Naive B cell (primary cell): ENCODE measurements around the gene TNPO3. TPM values are rescaled to one million over a fixed set of nuclear protein-coding genes. Genes with fewer than 3 reads are reported as not detected.
"Not testable (repeated sequence)": the region's sequence is repeated elsewhere in the genome, so short reads cannot be mapped to it uniquely, and the experiment has no call there.

Experiments
- ATAC-seq, 2 donors: fragments of 150-1000 bp; cut with Tn5 transposase; 2 replicates each; pipeline ENCODE4 v1.10.0; 2021; ENCODE audit warnings: low read depth in 2 of 2, mild to moderate bottlenecking in 2 of 2, moderate library complexity in 2 of 2
- DNase-seq: peaks from one replicate; pipeline ENCODE4 v3.0.0; 2022
- H3K27ac Mint-ChIP-seq, 6 donors: one replicate each; pipeline ENCODE4 v1.8.0; 2020 to 2022; ENCODE audit warnings: mild to moderate bottlenecking in 6 of 6, mixed read lengths in 6 of 6, moderate library complexity in 5 of 6, inconsistent platforms in 2 of 6
- H3K27me3 Mint-ChIP-seq, 3 donors: one replicate each; pipeline ENCODE4 v1.8.0; 2021 to 2022; ENCODE audit warnings: mixed read lengths in 3 of 3, mild to moderate bottlenecking in 1 of 3
- H3K36me3 Mint-ChIP-seq, 2 donors: one replicate each; pipeline ENCODE4 v1.8.0; 2020 to 2022; ENCODE audit warnings: mixed read lengths in 2 of 2, inconsistent platforms in 1 of 2, mild to moderate bottlenecking in 1 of 2
- H3K4me1 Mint-ChIP-seq, 3 donors: one replicate each; pipeline ENCODE4 v1.8.0; 2020 to 2022; ENCODE audit warnings: mixed read lengths in 3 of 3, inconsistent platforms in 1 of 3, mild to moderate bottlenecking in 1 of 3, moderate library complexity in 1 of 3
- H3K4me3 Mint-ChIP-seq, 8 donors: one replicate each; pipeline ENCODE4 v1.8.0; 2020 to 2022; ENCODE audit warnings: mild to moderate bottlenecking in 8 of 8, mixed read lengths in 8 of 8, moderate library complexity in 8 of 8, inconsistent platforms in 2 of 8
- H3K9me3 Mint-ChIP-seq, 7 donors: one replicate each; pipeline ENCODE4 v1.8.0; 2020 to 2022; ENCODE audit warnings: mixed read lengths in 7 of 7, mild to moderate bottlenecking in 5 of 7, inconsistent platforms in 2 of 7, moderate library complexity in 1 of 7
- polyA plus RNA-seq, 6 donors: library from polyadenylated mRNA; unstranded; fragments of 300-500 nt; fragmentation: Illumina TruSeq; gene quantifications; one replicate each; pipeline ENCODE4 v1.2.3, GENCODE V29; 2021; ENCODE audit warnings: low read depth in 6 of 6

Gene TNPO3
- polyA plus RNA-seq, 6 donors from 2014 or later = 28.7 to 38.7 (median 34.1) TPM

GRCh38 chr7:129066290-129067131 is 11.6 kb upstream of the TNPO3 start:
- H3K36me3 Mint-ChIP-seq = no peaks in the 10 kb centered on the region
- H3K4me3 Mint-ChIP-seq = peak overlapping the region in 1 of 8 donors; percentile 14
- peaks cover 0 to 12% (median 5%) of the 10 kb centered on the region in 7 donors for H3K9me3 Mint-ChIP-seq
- peak overlapping the region in 1 of 6 donors; percentile 35 for H3K27ac Mint-ChIP-seq
- ATAC-seq (no peak), DNase-seq (no peak)
- H3K27me3 Mint-ChIP-seq = peaks cover 0 to 7% (median 0%) of the 10 kb centered on the region in 3 donors
- H3K4me1 Mint-ChIP-seq = peaks cover 0 to 7% (median 3%) of the 10 kb centered on the region in 3 donors

GRCh38 chr7:129055861-129056464 is 1.1 kb upstream of the TNPO3 start:
- Mint-ChIP-seq H3K9me3 (no peaks in the 10 kb centered on the region), H3K27ac (peak overlapping the region in 5 of 6 donors; percentile 98 to 100 (median 99)), H3K36me3 (peaks cover 0 to 9% of the 10 kb centered on the region in 2 donors), H3K27me3 (peaks cover 6 to 8% (median 7%) of the 10 kb centered on the region in 3 donors), H3K4me1 (peaks cover 14 to 46% (median 25%) of the 10 kb centered on the region in 3 donors), H3K4me3 (peak overlapping the region; percentile 96 to 99 (median 99))
- ATAC-seq (no peak), DNase-seq (no peak)

- no peak for DNase-seq
- ATAC-seq = peak; percentile 2 to 3
- Mint-ChIP-seq H3K9me3 (no peaks in the 10 kb centered on the region), H3K36me3 (peaks cover 0 to 9% of the 10 kb centered on the region in 2 donors), H3K27ac (peak overlapping the region; percentile 98 to 100 (median 99)), H3K4me3 (peak overlapping the region; percentile 96 to 99 (median 99)), H3K4me1 (peaks cover 19 to 52% (median 31%) of the 10 kb centered on the region in 3 donors), H3K27me3 (peaks cover 6 to 8% (median 7%) of the 10 kb centered on the region in 3 donors)
Observed at GRCh38 chr7:129055294-129055816, 444 bp upstream of the TNPO3 start.

GRCh38 chr7:129053938-129054437 is 923 bp downstream of the TNPO3 start:
- no peak for ATAC-seq
- H3K4me1 Mint-ChIP-seq = peaks cover 28 to 61% (median 41%) of the 10 kb centered on the region in 3 donors

GRCh38 chr7:129052441-129052840 is 2.5 kb downstream of the TNPO3 start:
- peaks cover 31 to 75% (median 45%) of the 10 kb centered on the region in 3 donors for H3K4me1 Mint-ChIP-seq
- H3K9me3 Mint-ChIP-seq = no peaks in the 10 kb centered on the region
- H3K27ac Mint-ChIP-seq = no peak overlapping the region
- no peaks in the 10 kb centered on the region for H3K27me3 Mint-ChIP-seq
- peak overlapping the region in 5 of 8 donors; percentile 32 to 99 (median 97) for H3K4me3 Mint-ChIP-seq
- DNase-seq (no peak), ATAC-seq (no peak)
- peaks cover 12 to 22% of the 10 kb centered on the region in 2 donors for H3K36me3 Mint-ChIP-seq

More at GRCh38 chr7:129053938-129054437, 923 bp downstream of the TNPO3 start:
- no peak for DNase-seq
- Mint-ChIP-seq H3K4me3 (peak overlapping the region; percentile 96 to 99 (median 99)), H3K27me3 (no peaks in the 10 kb centered on the region), H3K36me3 (peaks cover 9 to 18% of the 10 kb centered on the region in 2 donors), H3K27ac (peak overlapping the region; percentile 98 to 100 (median 99)), H3K9me3 (no peaks in the 10 kb centered on the region)

- peaks cover 39 to 85% (median 55%) of the 10 kb centered on the region in 3 donors for H3K4me1 Mint-ChIP-seq
- H3K4me3 Mint-ChIP-seq = peak overlapping the region in 1 of 8 donors; percentile 96
- not testable (repeated sequence) for H3K27ac Mint-ChIP-seq, ATAC-seq, DNase-seq, H3K9me3 Mint-ChIP-seq, H3K27me3 Mint-ChIP-seq
- H3K36me3 Mint-ChIP-seq = peaks cover 14 to 22% of the 10 kb centered on the region in 2 donors
Observed at GRCh38 chr7:129051459-129051858, 3.5 kb downstream of the TNPO3 start.

GRCh38 chr7:129047761-129048160 is 7.2 kb downstream of the TNPO3 start:
- H3K36me3 Mint-ChIP-seq = peaks cover 13 to 16% of the 10 kb centered on the region in 2 donors
- ATAC-seq = no peak
- H3K4me3 Mint-ChIP-seq = peak overlapping the region in 2 of 8 donors; percentile 15 to 21

GRCh38 chr7:129045682-129046081 is 9.2 kb downstream of the TNPO3 start:
- peaks cover 39 to 86% (median 62%) of the 10 kb centered on the region in 3 donors for H3K4me1 Mint-ChIP-seq
- no peak for DNase-seq
- H3K4me3 Mint-ChIP-seq = peak overlapping the region in 1 of 8 donors; percentile 37
- no peaks in the 10 kb centered on the region for H3K27me3 Mint-ChIP-seq
- no peaks in the 10 kb centered on the region for H3K9me3 Mint-ChIP-seq
- no peak for ATAC-seq
- H3K36me3 Mint-ChIP-seq = peaks cover 13 to 16% of the 10 kb centered on the region in 2 donors
- H3K27ac Mint-ChIP-seq = no peak overlapping the region

More at GRCh38 chr7:129047761-129048160, 7.2 kb downstream of the TNPO3 start:
- DNase-seq = no peak
- H3K9me3 Mint-ChIP-seq = no peaks in the 10 kb centered on the region
- peaks cover 34 to 83% (median 50%) of the 10 kb centered on the region in 3 donors for H3K4me1 Mint-ChIP-seq
- no peaks in the 10 kb centered on the region for H3K27me3 Mint-ChIP-seq
- no peak overlapping the region for H3K27ac Mint-ChIP-seq

- H3K36me3 Mint-ChIP-seq = peaks cover 14% of the 10 kb centered on the region in 2 donors
- no peak overlapping the region for H3K4me3 Mint-ChIP-seq
- H3K27ac Mint-ChIP-seq = peak overlapping the region in 2 of 6 donors; percentile 34 to 75
- H3K9me3 Mint-ChIP-seq = peaks cover 0 to 2% (median 0%) of the 10 kb centered on the region in 7 donors
- peaks cover 35 to 79% (median 66%) of the 10 kb centered on the region in 3 donors for H3K4me1 Mint-ChIP-seq
- ATAC-seq = no peak
- H3K27me3 Mint-ChIP-seq = no peaks in the 10 kb centered on the region
- DNase-seq = no peak
Observed at GRCh38 chr7:129043012-129043411, 11.9 kb downstream of the TNPO3 start.

GRCh38 chr7:129041142-129042085 is 13.5 kb downstream of the TNPO3 start:
- peak overlapping the region in 1 of 8 donors; percentile 2 for H3K4me3 Mint-ChIP-seq
- peaks cover 29 to 72% (median 71%) of the 10 kb centered on the region in 3 donors for H3K4me1 Mint-ChIP-seq
- peaks cover 0 to 2% (median 0%) of the 10 kb centered on the region in 7 donors for H3K9me3 Mint-ChIP-seq
- peaks cover 18 to 23% of the 10 kb centered on the region in 2 donors for H3K36me3 Mint-ChIP-seq
- DNase-seq (no peak), ATAC-seq (no peak)
- H3K27me3 Mint-ChIP-seq = no peaks in the 10 kb centered on the region
- peak overlapping the region; percentile 36 to 75 (median 61) for H3K27ac Mint-ChIP-seq

GRCh38 chr7:129038468-129038867 is 16.4 kb downstream of the TNPO3 start:
- not testable (repeated sequence) for H3K9me3 Mint-ChIP-seq, DNase-seq, H3K27me3 Mint-ChIP-seq, ATAC-seq, H3K4me3 Mint-ChIP-seq
- peaks cover 22 to 65% (median 51%) of the 10 kb centered on the region in 3 donors for H3K4me1 Mint-ChIP-seq
- H3K36me3 Mint-ChIP-seq = peaks cover 18 to 27% of the 10 kb centered on the region in 2 donors
- H3K27ac Mint-ChIP-seq = peak overlapping the region in 1 of 6 donors; percentile 74

- ATAC-seq (no peak), DNase-seq (no peak)
- peaks cover 0 to 2% (median 0%) of the 10 kb centered on the region in 7 donors for H3K9me3 Mint-ChIP-seq
- H3K27me3 Mint-ChIP-seq = no peaks in the 10 kb centered on the region
- peaks cover 22 to 64% (median 43%) of the 10 kb centered on the region in 3 donors for H3K4me1 Mint-ChIP-seq
- no peak overlapping the region for H3K4me3 Mint-ChIP-seq
- H3K27ac Mint-ChIP-seq = peak overlapping the region in 4 of 6 donors; percentile 35 to 83 (median 41)
- H3K36me3 Mint-ChIP-seq = peaks cover 18 to 27% of the 10 kb centered on the region in 2 donors
Observed at GRCh38 chr7:129037585-129037984, 17.3 kb downstream of the TNPO3 start.
